ENCODE measurements around the gene PRPF8. TPM values are rescaled to one million over a fixed set of nuclear protein-coding genes. Genes with fewer than 3 reads are reported as not detected.
A peak's percentile ranks its signal among the peaks of the same experiment; 100 is the strongest.

The PRPF8 gene
- total RNA-seq, 4 donors from 2014 or later: 111 to 195 (median 161) TPM

DNA sequence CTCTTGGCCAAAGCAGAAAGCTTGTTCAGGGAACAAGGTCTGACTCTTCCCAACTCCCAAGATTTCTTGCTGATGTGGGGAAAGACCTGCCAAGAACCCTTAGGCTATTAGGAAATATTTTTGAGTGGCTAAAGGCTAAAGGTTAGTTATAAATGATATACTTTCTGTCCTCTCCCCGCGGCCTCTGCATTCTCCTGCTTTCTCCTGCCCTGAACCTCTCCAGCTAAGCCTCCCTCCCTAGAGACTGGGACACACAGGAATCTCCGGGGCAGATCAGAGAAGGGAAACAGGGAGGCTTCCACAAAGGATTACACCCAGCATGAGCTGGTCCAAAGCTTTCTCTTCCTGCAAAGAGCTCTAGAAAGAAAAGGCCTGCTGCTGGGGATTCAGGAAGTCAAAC, 58.3 kb downstream of the PRPF8 start:
- Histone ChIP-seq H3K27ac (peak overlapping the region in 2 of 4 donors; percentile 46 to 96), H3K36me3 (peaks cover 0 to 14% of the 10 kb centered on the region in 2 donors), H3K27me3 (no peaks in the 10 kb centered on the region), H3K4me3 (no peak overlapping the region), H3K9me3 (no peaks in the 10 kb centered on the region), H3K4me1 (peaks cover 0 to 40% (median 9%) of the 10 kb centered on the region in 3 donors)
- 47 to 49% methylated on average over 3 of the region's 3 CpGs for WGBS, 2 donors (ENCODE audit: low coverage in 1 of 2)
- ATAC-seq: no peak
- TF ChIP-seq, protein P1, sequence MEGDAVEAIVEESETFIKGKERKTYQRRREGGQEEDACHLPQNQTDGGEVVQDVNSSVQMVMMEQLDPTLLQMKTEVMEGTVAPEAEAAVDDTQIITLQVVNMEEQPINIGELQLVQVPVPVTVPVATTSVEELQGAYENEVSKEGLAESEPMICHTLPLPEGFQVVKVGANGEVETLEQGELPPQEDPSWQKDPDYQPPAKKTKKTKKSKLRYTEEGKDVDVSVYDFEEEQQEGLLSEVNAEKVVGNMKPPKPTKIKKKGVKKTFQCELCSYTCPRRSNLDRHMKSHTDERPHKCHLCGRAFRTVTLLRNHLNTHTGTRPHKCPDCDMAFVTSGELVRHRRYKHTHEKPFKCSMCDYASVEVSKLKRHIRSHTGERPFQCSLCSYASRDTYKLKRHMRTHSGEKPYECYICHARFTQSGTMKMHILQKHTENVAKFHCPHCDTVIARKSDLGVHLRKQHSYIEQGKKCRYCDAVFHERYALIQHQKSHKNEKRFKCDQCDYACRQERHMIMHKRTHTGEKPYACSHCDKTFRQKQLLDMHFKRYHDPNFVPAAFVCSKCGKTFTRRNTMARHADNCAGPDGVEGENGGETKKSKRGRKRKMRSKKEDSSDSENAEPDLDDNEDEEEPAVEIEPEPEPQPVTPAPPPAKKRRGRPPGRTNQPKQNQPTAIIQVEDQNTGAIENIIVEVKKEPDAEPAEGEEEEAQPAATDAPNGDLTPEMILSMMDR (IDR thresholded peaks at IDR 0.05): no peak
- peak; percentile 61 for TF ChIP-seq POLR2AphosphoS5 (IDR thresholded peaks at IDR 0.05)

DNA sequence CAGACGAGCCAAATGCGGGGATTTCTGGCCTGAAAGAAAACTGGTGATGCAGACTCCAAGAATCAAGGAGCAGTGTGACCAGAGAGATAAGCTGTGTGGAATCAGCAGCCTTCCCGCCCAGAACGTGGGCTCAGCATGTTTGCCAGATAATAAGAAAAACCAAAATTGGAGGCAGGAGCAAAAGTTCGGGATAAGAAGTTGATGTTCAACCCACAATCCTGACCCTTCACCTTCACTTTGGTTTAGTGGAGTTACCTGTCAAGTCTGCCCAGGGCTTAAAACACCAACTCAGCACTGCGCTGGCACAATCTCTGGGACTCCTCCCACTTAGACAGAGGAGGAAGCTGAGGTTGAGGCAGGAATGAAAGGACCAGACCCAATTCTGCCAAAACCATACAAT, 59.1 kb downstream of the PRPF8 start:
- no peak for ATAC-seq
- WGBS, 2 donors (ENCODE audit: low coverage in 1 of 2): 80 to 83% methylated on average over 3 to 5 of the region's 6 CpGs
- Histone ChIP-seq H3K4me1 (peaks cover 0 to 40% (median 9%) of the 10 kb centered on the region in 3 donors), H3K36me3 (peaks cover 0 to 16% of the 10 kb centered on the region in 2 donors), H3K9me3 (no peaks in the 10 kb centered on the region), H3K27me3 (no peaks in the 10 kb centered on the region), H3K4me3 (no peak overlapping the region), H3K27ac (no peak overlapping the region)
- TF ChIP-seq EP300 (IDR thresholded peaks at IDR 0.05): no peak
- no peak for TF ChIP-seq POLR2A (IDR thresholded peaks at IDR 0.05)
- TF ChIP-seq, protein P1 (IDR thresholded peaks at IDR 0.05): no peak
- no peak for TF ChIP-seq POLR2AphosphoS5 (IDR thresholded peaks at IDR 0.05)

DNA sequence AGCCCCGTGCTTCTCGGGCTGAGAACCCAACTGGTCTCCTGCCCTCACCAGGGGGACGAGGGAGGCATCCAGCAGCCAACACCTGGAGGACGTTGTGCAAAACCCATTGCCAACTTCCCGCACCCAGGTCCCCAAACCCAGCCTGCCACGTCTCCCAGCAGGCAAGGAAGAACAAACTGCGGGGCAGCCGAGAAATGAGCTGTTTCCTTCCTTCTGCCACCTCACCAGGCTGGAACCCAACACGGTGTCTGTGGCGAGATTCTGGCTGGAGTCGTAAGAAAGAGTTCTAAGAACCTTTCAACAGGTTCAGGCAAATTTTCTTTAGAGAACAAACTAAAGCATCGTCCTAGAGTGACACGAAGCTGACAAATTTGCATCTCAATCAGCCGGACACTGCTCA, 59.6 kb downstream of the PRPF8 start:
- Histone ChIP-seq H3K4me1 (peaks cover 0 to 38% (median 9%) of the 10 kb centered on the region in 3 donors), H3K36me3 (peaks cover 0 to 16% of the 10 kb centered on the region in 2 donors), H3K27ac (no peak overlapping the region), H3K27me3 (no peaks in the 10 kb centered on the region), H3K9me3 (no peaks in the 10 kb centered on the region), H3K4me3 (no peak overlapping the region)
- WGBS, 2 donors (ENCODE audit: low coverage in 1 of 2): 84 to 91% methylated on average over 4 to 7 of the region's 14 CpGs
- ATAC-seq: no peak
- TF ChIP-seq, protein P1 (IDR thresholded peaks at IDR 0.05): no peak
- no peak for TF ChIP-seq POLR2AphosphoS5 (IDR thresholded peaks at IDR 0.05)
- no peak for TF ChIP-seq EP300 (IDR thresholded peaks at IDR 0.05)
- no peak for TF ChIP-seq POLR2A (IDR thresholded peaks at IDR 0.05)

DNA sequence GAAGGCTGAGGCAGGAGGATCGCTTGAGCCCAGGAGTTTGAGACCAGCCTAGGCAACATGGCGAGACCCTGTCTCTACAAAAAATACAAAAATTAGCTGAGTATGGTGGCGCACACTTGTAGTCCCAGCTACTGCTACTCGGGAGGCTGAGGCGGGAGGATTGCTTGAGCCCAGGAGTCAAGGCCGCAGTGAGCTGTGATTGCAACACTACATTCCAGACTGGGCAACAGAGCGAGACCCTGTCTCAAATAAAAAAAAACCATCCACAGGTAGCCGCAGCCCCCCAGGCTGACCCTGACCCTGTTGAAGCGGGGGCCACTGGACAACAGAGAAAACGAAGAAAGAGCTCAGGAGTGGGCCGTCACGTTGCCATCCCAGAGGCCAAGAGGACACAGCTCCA, 60.0 kb downstream of the PRPF8 start:
- WGBS, 2 donors (ENCODE audit: low coverage in 1 of 2): 87 to 100% methylated on average over 1 to 10 of the region's 12 CpGs

More for the DNA sequence above, 60.0 kb downstream of the PRPF8 start:
- no peak overlapping the region for H3K27ac ChIP-seq
- no peaks in the 10 kb centered on the region for H3K27me3 ChIP-seq
- H3K4me1 ChIP-seq: peaks cover 0 to 34% (median 8%) of the 10 kb centered on the region in 3 donors
- TF ChIP-seq POLR2A (IDR thresholded peaks at IDR 0.05) (no peak), EP300 (IDR thresholded peaks at IDR 0.05) (no peak), POLR2AphosphoS5 (IDR thresholded peaks at IDR 0.05) (no peak)
- TF ChIP-seq, protein P1 (IDR thresholded peaks at IDR 0.05): no peak
- H3K9me3 ChIP-seq: no peaks in the 10 kb centered on the region
- no peak overlapping the region for H3K4me3 ChIP-seq
- no peak for ATAC-seq
- peaks cover 0 to 16% of the 10 kb centered on the region in 2 donors for H3K36me3 ChIP-seq

Data from gastroesophageal sphincter (tissue), 4 donors.